HUDEP-2 (cell line): ENCODE data around the gene TRIML2.
"Not testable (repeated sequence)": the region's sequence is repeated elsewhere in the genome, so short reads cannot be mapped to it uniquely, and the experiment has no call there.

Experiments
- DNase-seq, 76 experiments: peaks; one replicate each; lab custom pipeline; 2025; ENCODE audit not compliant: unreplicated experiment in 76 of 76; lab: John Stamatoyannopoulos, UW

The TRIML2 gene

DNA sequence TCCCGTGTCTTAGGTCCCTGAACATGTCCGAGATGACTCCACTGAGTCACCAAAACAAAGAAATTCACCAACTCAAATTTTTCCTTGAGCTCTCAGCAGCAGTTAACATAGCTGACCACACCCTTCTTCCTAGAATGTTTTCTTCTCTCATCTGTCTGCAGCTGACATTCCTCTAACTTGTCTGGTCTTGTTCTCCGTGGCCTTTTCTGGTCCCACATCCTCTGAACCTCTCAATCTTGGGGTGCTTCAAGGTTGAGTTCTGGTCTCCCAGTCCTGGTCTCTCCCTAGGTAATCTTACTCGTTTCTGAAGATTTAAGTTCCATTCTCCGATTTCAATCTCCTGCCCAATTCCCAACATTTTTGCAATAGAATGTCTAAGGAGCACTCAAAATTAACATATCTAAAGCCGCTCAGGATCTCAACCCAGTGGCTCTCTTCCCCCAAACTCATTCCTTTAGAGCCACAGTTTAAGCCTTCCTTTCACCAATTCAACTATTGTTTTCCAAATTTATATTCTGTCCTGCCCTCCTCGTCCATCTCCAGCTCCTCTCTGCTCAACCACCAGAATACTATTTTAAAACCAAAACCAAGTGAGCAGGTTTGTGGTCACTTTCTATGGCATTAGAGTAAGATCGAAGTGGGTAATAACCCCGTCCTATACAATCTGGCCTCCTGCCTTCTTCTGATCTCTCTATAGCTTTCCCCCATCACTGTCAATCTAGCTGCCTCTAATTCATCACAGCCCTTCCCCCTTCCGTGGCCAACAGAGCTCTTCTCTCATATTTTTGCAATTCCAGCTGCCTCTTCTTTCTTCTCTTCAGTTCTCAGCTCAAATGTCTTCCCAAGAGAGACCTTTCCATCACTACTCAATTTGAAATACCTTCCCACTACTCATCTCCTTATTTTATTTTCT lies 1.2 kb downstream of the TRIML2 start:
- DNase-seq, result no peak

- DNase-seq, result no peak
Measured at GRCh38 chr4:188106454-188106853, 2.9 kb downstream of the TRIML2 start.

DNA sequence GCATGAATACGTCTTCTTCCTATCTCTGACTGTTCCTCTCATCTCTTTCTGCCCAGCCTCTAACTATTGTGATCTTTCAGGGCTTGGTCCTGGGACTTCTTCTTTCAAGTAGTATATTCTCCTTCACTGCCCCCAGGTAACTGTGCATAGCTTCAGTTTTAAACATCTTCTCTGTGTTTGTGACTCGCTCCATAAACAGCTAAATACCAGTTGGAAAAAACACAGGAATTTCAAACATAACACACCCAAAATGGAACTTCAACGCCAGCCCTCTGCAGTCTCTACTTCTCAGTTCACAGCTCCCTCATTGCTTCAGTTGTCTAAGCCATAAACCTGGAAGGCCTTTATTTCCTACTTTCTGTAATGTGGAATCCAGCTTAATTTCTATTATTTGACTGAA lies 16.6 kb downstream of the TRIML2 start:
- no peak for DNase-seq

- no peak for DNase-seq
Measured at GRCh38 chr4:188086858-188087257, 22.5 kb downstream of the TRIML2 start.

DNA sequence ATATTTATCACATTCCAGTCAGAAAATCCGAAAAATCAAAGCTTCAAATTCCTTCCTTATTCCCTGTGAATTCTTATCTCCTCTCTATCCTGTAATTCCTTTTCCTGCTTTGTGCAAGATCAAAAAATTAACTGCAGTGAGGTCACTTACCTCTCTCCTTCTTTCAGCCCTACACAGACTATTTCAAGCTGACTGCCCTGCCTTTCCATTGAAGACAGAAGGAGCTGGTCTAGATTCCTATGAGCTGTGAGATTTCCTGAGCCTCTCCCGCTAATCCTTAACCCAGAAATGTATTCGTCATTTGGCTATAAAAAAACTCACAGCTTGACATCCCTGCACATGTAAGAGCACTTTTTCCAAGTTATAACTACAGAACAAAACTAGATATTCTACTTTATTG lies 26.6 kb downstream of the TRIML2 start:
- DNase-seq, result no peak

GRCh38 chr4:188078116-188078515 lies 31.3 kb downstream of the TRIML2 start:
- no peak for DNase-seq

DNA sequence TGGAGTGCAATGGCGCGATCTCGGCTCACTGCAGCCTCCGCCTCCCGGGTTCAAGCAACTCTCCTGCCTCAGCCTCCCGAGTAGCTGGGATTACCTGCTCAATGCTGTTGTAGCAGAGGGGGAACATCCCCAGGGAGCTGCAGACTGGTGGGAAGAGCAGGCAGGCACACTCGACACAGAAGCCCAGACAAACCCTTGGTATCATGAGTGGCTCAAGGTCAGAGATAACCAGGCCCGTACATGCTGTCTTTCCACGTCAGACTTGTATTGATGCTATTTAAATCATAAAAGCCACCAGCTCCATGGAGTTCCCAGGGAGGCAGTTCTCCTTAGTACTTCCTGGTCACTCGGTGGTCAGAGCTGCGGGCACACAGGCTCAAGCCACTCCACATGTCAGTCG lies 33.2 kb downstream of the TRIML2 start:
- no peak for DNase-seq

DNA sequence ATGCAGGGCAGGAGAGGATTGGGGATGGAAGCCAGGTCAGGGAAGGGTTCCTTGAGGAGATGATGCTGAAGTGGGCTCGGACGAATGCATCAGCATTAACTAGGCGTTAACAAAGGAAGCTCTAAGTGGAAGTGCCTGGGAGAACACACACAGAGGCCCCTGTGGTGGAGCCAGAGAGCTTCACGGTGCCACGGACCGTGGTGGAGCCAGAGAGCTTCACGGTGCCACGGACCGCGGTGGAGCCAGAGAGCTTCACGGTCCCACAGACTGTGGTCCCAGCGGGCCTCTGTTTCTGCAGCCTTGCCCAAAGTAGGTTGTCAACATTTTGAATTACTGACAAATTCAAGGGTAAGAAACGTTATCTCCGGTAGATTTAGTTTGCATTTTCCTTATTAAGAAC lies 48.3 kb downstream of the TRIML2 start:
- DNase-seq, result no peak

DNA sequence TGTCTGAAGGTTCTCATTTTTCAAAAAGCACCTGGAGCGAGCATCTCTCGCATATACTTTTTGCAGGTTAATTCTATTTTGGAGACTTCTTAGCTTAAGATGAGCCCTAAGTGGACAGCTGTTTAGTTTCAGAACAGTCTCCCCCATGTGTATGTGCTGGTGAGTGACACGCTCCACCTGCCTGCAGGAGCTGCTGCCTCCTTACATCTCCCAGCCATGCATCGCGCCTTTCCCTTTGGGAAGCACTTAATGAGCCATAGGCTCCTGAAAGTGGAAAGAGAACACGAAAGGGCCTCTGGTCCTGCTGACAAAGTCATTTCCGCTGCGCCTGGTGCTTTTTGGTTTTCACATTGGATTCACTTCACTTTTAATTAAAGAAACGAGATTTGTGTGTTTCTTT lies 56.1 kb downstream of the TRIML2 start:
- DNase-seq, result no peak

DNA sequence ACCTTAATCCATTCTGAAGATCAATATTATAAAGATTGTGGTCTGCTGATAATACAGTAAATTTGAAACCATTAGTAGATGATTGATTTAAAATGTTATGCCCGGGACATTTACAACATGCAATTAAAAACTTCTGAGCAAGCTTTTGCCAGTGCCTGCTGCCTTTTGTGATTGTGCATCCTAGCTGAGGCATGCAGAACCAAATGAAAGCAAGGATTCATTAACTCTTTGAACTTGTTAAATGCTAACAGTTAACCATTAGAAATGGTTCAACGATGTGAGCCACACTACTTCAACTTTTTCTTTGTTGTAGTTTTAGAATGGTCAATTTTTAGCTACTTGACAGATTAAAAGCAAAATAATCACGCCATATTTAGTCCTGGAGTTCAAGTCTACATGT lies 62.7 kb downstream of the TRIML2 start:
- no peak for DNase-seq

- DNase-seq, result not testable (repeated sequence)
Measured at GRCh38 chr4:188045461-188045860, 63.9 kb downstream of the TRIML2 start.

GRCh38 chr4:188043154-188043553 lies 66.2 kb downstream of the TRIML2 start:
- no peak for DNase-seq

- no peak for DNase-seq
Measured at GRCh38 chr4:188042191-188042590, 67.2 kb downstream of the TRIML2 start.

- DNase-seq, result no peak
Measured at GRCh38 chr4:188041721-188042120, 67.7 kb downstream of the TRIML2 start.
